RWPE1 (cell line): ENCODE results near the gene SMU1.

Source experiments
- CTCF ChIA-PET: fragments of 350-600 bp; sonication (Branson Sonifier 250); formaldehyde crosslinking; extraction: SDS; loops from one replicate; lab custom pipeline; 2021; lab: Yijun Ruan, JAX
- POLR2A ChIA-PET: fragments of 400-600 bp; formaldehyde crosslinking; extraction: SDS; loops from one replicate; lab custom pipeline; 2020; ENCODE audit warnings: antibody characterized with exemption; ENCODE audit not compliant: low non-redundant PET; lab: Yijun Ruan, JAX
- DNase-seq: peaks from one replicate; pipeline ENCODE4 v3.0.0; 2012; ENCODE audit warnings: low spot score
- H3K27ac ChIP-seq: fragments of 450-650 bp; 2 replicates; pipeline ENCODE4 v1.5.1; 2017
- CTCF ChIP-seq: fragments of 450-650 bp; conservative IDR thresholded peaks from 2 replicates; pipeline ENCODE4 v1.5.1; 2017; ENCODE audit warnings: low read depth, mild to moderate bottlenecking

SMU1 gene

GRCh38 chr9:33024126-33024965, 52.1 kb downstream of the SMU1 start:
- CTCF ChIA-PET = interaction anchor here (0.6 to 0.8 kb wide), 3 partner anchors 146 to 1034 kb away, joined by 3 read pairs; no protein-coding TSS in a partner anchor
- peak; percentile 67 for DNase-seq

GRCh38 chr9:33023661-33024060, 52.8 kb downstream of the SMU1 start:
- POLR2A ChIA-PET = no interaction called here
- peak overlapping the region; percentile 93 for H3K27ac ChIP-seq
- no peak for TF ChIP-seq CTCF
- DNase-seq = no peak
- CTCF ChIA-PET = interaction anchor here (0.8 kb wide), 1 partner anchor 147 kb away, joined by 3 read pairs; no protein-coding TSS in a partner anchor

More at GRCh38 chr9:33024126-33024965, 52.1 kb downstream of the SMU1 start:
- POLR2A ChIA-PET = interaction anchor here (0.5 to 0.8 kb wide), 4 partner anchors 20 to 1159 kb away, joined by 3 to 8 read pairs (median 4); no protein-coding TSS in a partner anchor
- TF ChIP-seq CTCF = no peak
- H3K27ac ChIP-seq = peak overlapping the region; percentile 93

GRCh38 chr9:33022755-33023154, 53.7 kb downstream of the SMU1 start:
- H3K27ac ChIP-seq = peak overlapping the region; percentile 63
- POLR2A ChIA-PET = no interaction called here
- CTCF ChIA-PET = no interaction called here
- no peak for DNase-seq
- no peak for TF ChIP-seq CTCF

GRCh38 chr9:33022303-33022702, 54.2 kb downstream of the SMU1 start:
- CTCF ChIA-PET = no interaction called here
- H3K27ac ChIP-seq = no peak overlapping the region
- POLR2A ChIA-PET = no interaction called here
- no peak for TF ChIP-seq CTCF
- no peak for DNase-seq

- CTCF ChIA-PET = interaction anchor here (0.7 kb wide), 1 partner anchor 360 kb away, joined by 3 read pairs; no protein-coding TSS in a partner anchor
Measured at GRCh38 chr9:33019797-33020196, 56.7 kb downstream of the SMU1 start.

More at GRCh38 chr9:33019797-33020196, 56.7 kb downstream of the SMU1 start:
- peak overlapping the region; percentile 1 for H3K27ac ChIP-seq
- DNase-seq = no peak
- no peak for TF ChIP-seq CTCF
- POLR2A ChIA-PET = no interaction called here
